Measurements from ENCODE around the gene RPS21.
A peak's percentile ranks its signal among the peaks of the same experiment; 100 is the strongest.

The RPS21 gene

GRCh38 chr20:62387933-62388635 lies 1.2 kb downstream of the RPS21 start:
- Histone ChIP-seq H3K9me3 (ENCODE audit: control insufficient read depth, low read length) (no peaks in the 10 kb centered on the region), H3K27ac (ENCODE audit: low read length, poor library complexity, severe bottlenecking) (peak overlapping the region; percentile 10), H2AFZ (ENCODE audit: low read depth, low read length) (no peak overlapping the region), H3K9ac (ENCODE audit: low read length) (peak overlapping the region; percentile 96), H3K4me2 (ENCODE audit: low read length, poor library complexity, severe bottlenecking) (peak overlapping the region; percentile 65), H3K4me1 (ENCODE audit: control insufficient read depth, insufficient read depth, low read depth, low read length) (peaks cover 23% of the 10 kb centered on the region), H3K4me3 (ENCODE audit: insufficient read depth in 1 of 2, low read depth in 1 of 2, low read length in 2 of 2) (peak overlapping the region; percentile 89 to 98), H3K79me1 (replicated peaks; ENCODE audit: low read length, poor library complexity, severe bottlenecking) (peaks cover 21% of the 10 kb centered on the region), H3K36me3 (ENCODE audit: control insufficient read depth in 1 of 2, insufficient read depth in 2 of 2, low read depth in 1 of 2, low read length in 2 of 2) (peaks cover 50 to 54% of the 10 kb centered on the region in 2 experiments), H4K8ac (ENCODE audit: low read length) (no peak overlapping the region), H2BK5ac (ENCODE audit: low read depth, low read length, poor library complexity, severe bottlenecking) (no peak overlapping the region), H2BK15ac (ENCODE audit: low read depth, poor library complexity, severe bottlenecking) (no peak overlapping the region), H4K91ac (ENCODE audit: low read length) (peak overlapping the region; percentile 62), H2AK5ac (ENCODE audit: low read length, severe bottlenecking) (no peak overlapping the region), H3K23ac (ENCODE audit: low read length in 2 of 2) (no peak overlapping the region), H3K27me3 (ENCODE audit: control insufficient read depth in 1 of 2, insufficient read depth in 1 of 2, low read length in 2 of 2) (no peaks in the 10 kb centered on the region), H3K18ac (ENCODE audit: low read depth in 1 of 2, low read length in 2 of 2) (no peak overlapping the region), H2BK120ac (ENCODE audit: low read depth, low read length) (no peak overlapping the region), H2BK12ac (ENCODE audit: low read length in 2 of 2) (no peak overlapping the region), H3K4ac (ENCODE audit: low read depth in 1 of 2, low read length in 2 of 2) (peak overlapping the region; percentile 22 to 64), H3K14ac (ENCODE audit: low read length in 2 of 2) (no peak overlapping the region)
- peak; percentile 41 for DNase-seq
- WGBS = 68% methylated on average over 17 of the region's 20 CpGs

GRCh38 chr20:62388839-62389600 lies 2.1 kb downstream of the RPS21 start:
- peaks cover 51 to 63% of the 10 kb centered on the region in 2 experiments for H3K36me3 ChIP-seq (ENCODE audit: control insufficient read depth in 1 of 2, insufficient read depth in 2 of 2, low read depth in 1 of 2, low read length in 2 of 2)
- no peak overlapping the region for H3K14ac ChIP-seq (ENCODE audit: low read length in 2 of 2)
- no peak overlapping the region for H2BK5ac ChIP-seq (ENCODE audit: low read depth, low read length, poor library complexity, severe bottlenecking)
- H3K4me1 ChIP-seq (ENCODE audit: control insufficient read depth, insufficient read depth, low read depth, low read length) = peaks cover 23% of the 10 kb centered on the region
- no peak overlapping the region for H3K4me2 ChIP-seq (ENCODE audit: low read length, poor library complexity, severe bottlenecking)
- H2BK15ac ChIP-seq (ENCODE audit: low read depth, poor library complexity, severe bottlenecking) = no peak overlapping the region
- H4K91ac ChIP-seq (ENCODE audit: low read length) = no peak overlapping the region
- no peak overlapping the region for H3K18ac ChIP-seq (ENCODE audit: low read depth in 1 of 2, low read length in 2 of 2)
- H4K8ac ChIP-seq (ENCODE audit: low read length) = no peak overlapping the region
- no peaks in the 10 kb centered on the region for H3K9me3 ChIP-seq (ENCODE audit: control insufficient read depth, low read length)
- no peak overlapping the region for H3K4ac ChIP-seq (ENCODE audit: low read depth in 1 of 2, low read length in 2 of 2)
- no peaks in the 10 kb centered on the region for H3K27me3 ChIP-seq (ENCODE audit: control insufficient read depth in 1 of 2, insufficient read depth in 1 of 2, low read length in 2 of 2)
- no peak overlapping the region for H2AFZ ChIP-seq (ENCODE audit: low read depth, low read length)
- no peak for DNase-seq
- 94% methylated on average over 11 of the region's 11 CpGs for WGBS
- H3K4me3 ChIP-seq (ENCODE audit: insufficient read depth in 1 of 2, low read depth in 1 of 2, low read length in 2 of 2) = no peak overlapping the region
- H2AK5ac ChIP-seq (ENCODE audit: low read length, severe bottlenecking) = no peak overlapping the region
- peak overlapping the region; percentile 7 for H3K27ac ChIP-seq (ENCODE audit: low read length, poor library complexity, severe bottlenecking)
- H3K9ac ChIP-seq (ENCODE audit: low read length) = peak overlapping the region; percentile 96
- no peak overlapping the region for H3K23ac ChIP-seq (ENCODE audit: low read length in 2 of 2)
- no peak overlapping the region for H2BK12ac ChIP-seq (ENCODE audit: low read length in 2 of 2)
- H2BK120ac ChIP-seq (ENCODE audit: low read depth, low read length) = no peak overlapping the region
- H3K79me1 ChIP-seq (replicated peaks; ENCODE audit: low read length, poor library complexity, severe bottlenecking) = peaks cover 21% of the 10 kb centered on the region

- no peaks in the 10 kb centered on the region for H3K27me3 ChIP-seq (ENCODE audit: control insufficient read depth in 1 of 2, insufficient read depth in 1 of 2, low read length in 2 of 2)
- H2BK120ac ChIP-seq (ENCODE audit: low read depth, low read length) = no peak overlapping the region
- H4K8ac ChIP-seq (ENCODE audit: low read length) = no peak overlapping the region
- H2BK5ac ChIP-seq (ENCODE audit: low read depth, low read length, poor library complexity, severe bottlenecking) = no peak overlapping the region
- no peak overlapping the region for H2BK12ac ChIP-seq (ENCODE audit: low read length in 2 of 2)
- WGBS = 83% methylated on average over 4 of the region's 5 CpGs
- no peak overlapping the region for H3K4ac ChIP-seq (ENCODE audit: low read depth in 1 of 2, low read length in 2 of 2)
- no peak overlapping the region for H3K14ac ChIP-seq (ENCODE audit: low read length in 2 of 2)
- peak overlapping the region; percentile 7 for H3K27ac ChIP-seq (ENCODE audit: low read length, poor library complexity, severe bottlenecking)
- H3K4me2 ChIP-seq (ENCODE audit: low read length, poor library complexity, severe bottlenecking) = no peak overlapping the region
- peaks cover 23% of the 10 kb centered on the region for H3K4me1 ChIP-seq (ENCODE audit: control insufficient read depth, insufficient read depth, low read depth, low read length)
- DNase-seq = no peak
- no peak overlapping the region for H4K91ac ChIP-seq (ENCODE audit: low read length)
- no peak overlapping the region for H3K18ac ChIP-seq (ENCODE audit: low read depth in 1 of 2, low read length in 2 of 2)
- H3K9me3 ChIP-seq (ENCODE audit: control insufficient read depth, low read length) = no peaks in the 10 kb centered on the region
- H3K9ac ChIP-seq (ENCODE audit: low read length) = peak overlapping the region; percentile 96
- H2BK15ac ChIP-seq (ENCODE audit: low read depth, poor library complexity, severe bottlenecking) = no peak overlapping the region
- H2AFZ ChIP-seq (ENCODE audit: low read depth, low read length) = no peak overlapping the region
- no peak overlapping the region for H2AK5ac ChIP-seq (ENCODE audit: low read length, severe bottlenecking)
- H3K23ac ChIP-seq (ENCODE audit: low read length in 2 of 2) = no peak overlapping the region
- peaks cover 54 to 70% of the 10 kb centered on the region in 2 experiments for H3K36me3 ChIP-seq (ENCODE audit: control insufficient read depth in 1 of 2, insufficient read depth in 2 of 2, low read depth in 1 of 2, low read length in 2 of 2)
- H3K79me1 ChIP-seq (replicated peaks; ENCODE audit: low read length, poor library complexity, severe bottlenecking) = peaks cover 18% of the 10 kb centered on the region
- H3K4me3 ChIP-seq (ENCODE audit: insufficient read depth in 1 of 2, low read depth in 1 of 2, low read length in 2 of 2) = no peak overlapping the region
These were observed 2.7 kb downstream of the RPS21 start for GRCh38 chr20:62389601-62390087.

All from mesenchymal stem cell (in vitro differentiated cells and primary cell).